ENCODE data around the gene OR2S2.
"Not testable (repeated sequence)": the region's sequence is repeated elsewhere in the genome, so short reads cannot be mapped to it uniquely, and the experiment has no call there.

The OR2S2 gene

GRCh38 chr9:35933550-35934067 is 24.3 kb downstream of the OR2S2 start:
- DNase-seq, result no peak

GRCh38 chr9:35932735-35933134 is 25.2 kb downstream of the OR2S2 start:
- DNase-seq, result no peak

GRCh38 chr9:35930989-35931388 is 27.0 kb downstream of the OR2S2 start:
- DNase-seq, result no peak

- no peak for DNase-seq
Measured at GRCh38 chr9:35930521-35930920, 27.4 kb downstream of the OR2S2 start.

- no peak for DNase-seq
Measured at GRCh38 chr9:35929453-35929718, 28.6 kb downstream of the OR2S2 start.

GRCh38 chr9:35928591-35929452 is 29.1 kb downstream of the OR2S2 start:
- no peak for DNase-seq

- DNase-seq, result no peak
Measured at GRCh38 chr9:35923927-35924763, 33.8 kb downstream of the OR2S2 start.

GRCh38 chr9:35923598-35923926 is 34.4 kb downstream of the OR2S2 start:
- DNase-seq, result no peak

- DNase-seq, result no peak
Measured at GRCh38 chr9:35920051-35920620, 37.8 kb downstream of the OR2S2 start.

- DNase-seq, result no peak
Measured at GRCh38 chr9:35919212-35920008, 38.5 kb downstream of the OR2S2 start.

GRCh38 chr9:35918780-35919179 is 39.2 kb downstream of the OR2S2 start:
- no peak for DNase-seq

- no peak for DNase-seq
Measured at GRCh38 chr9:35917261-35917660, 40.7 kb downstream of the OR2S2 start.

GRCh38 chr9:35915681-35916294 is 42.2 kb downstream of the OR2S2 start:
- DNase-seq, result no peak

- DNase-seq, result no peak
Measured at GRCh38 chr9:35914301-35914807, 43.6 kb downstream of the OR2S2 start.

GRCh38 chr9:35913429-35913828 is 44.5 kb downstream of the OR2S2 start:
- not testable (repeated sequence) for DNase-seq

- no peak for DNase-seq
Measured at GRCh38 chr9:35912791-35913400, 45.1 kb downstream of the OR2S2 start.

GRCh38 chr9:35911690-35912089 is 46.3 kb downstream of the OR2S2 start:
- no peak for DNase-seq

GRCh38 chr9:35910613-35911359 is 47.2 kb downstream of the OR2S2 start:
- no peak for DNase-seq

- no peak for DNase-seq
Measured at GRCh38 chr9:35909687-35910612, 48.0 kb downstream of the OR2S2 start.

- DNase-seq, result no peak
Measured at GRCh38 chr9:35909274-35909673, 48.7 kb downstream of the OR2S2 start, which contains the start of gene SPAAR. Gene SPAAR (plus strand): TSS chr9:35909490. CDS start chr9:35910464, 974 bp downstream.

Data from NCI-H187 treated with DMSO at 0.1 percent for 48 hours (cell line).